MCF 10A (cell line): Measurements from ENCODE around the gene AGER. TPM values are rescaled to one million over a fixed set of nuclear protein-coding genes. Genes with fewer than 3 reads are reported as not detected.
A peak's percentile ranks its signal among the peaks of the same experiment; 100 is the strongest.

Source experiments
- BruUV-seq: library from RNA; stranded (reverse); fragments of 400-500 nt; replicated peaks from 2 replicates; lab custom pipeline; 2021; lab: Mats Ljungman, UMichigan
- CTCF ChIA-PET: fragments of 300-600 bp; sonication (Branson Sonifier 250); formaldehyde crosslinking; extraction: SDS; loops from one replicate; lab custom pipeline; 2021; ENCODE audit warnings: antibody characterized with exemption, inconsistent platforms; lab: Yijun Ruan, JAX
- POLR2A ChIA-PET: fragments of 300-600, 350-650 bp; sonication (Branson Sonifier 250); formaldehyde crosslinking; extraction: SDS; loops from one replicate; lab custom pipeline; 2020; ENCODE audit warnings: antibody characterized with exemption, inconsistent platforms; lab: Yijun Ruan, JAX
- DNase-seq: peaks from one replicate; pipeline ENCODE4 v3.0.0-alpha.2; 2018; ENCODE audit not compliant: unreplicated experiment
- H3K27ac Mint-ChIP-seq: one replicate; pipeline ENCODE4 v1.8.0; 2022; ENCODE audit warnings: mild to moderate bottlenecking, low read depth, mixed read lengths; ENCODE audit not compliant: unreplicated experiment
- H3K27me3 Mint-ChIP-seq: one replicate; pipeline ENCODE4 v1.8.0; 2022; ENCODE audit warnings: mixed read lengths; ENCODE audit not compliant: insufficient read depth, unreplicated experiment
- H3K36me3 Mint-ChIP-seq: one replicate; pipeline ENCODE4 v1.8.0; 2022; ENCODE audit warnings: mild to moderate bottlenecking, moderate library complexity, mixed read lengths; ENCODE audit not compliant: insufficient read depth, unreplicated experiment
- H3K4me1 Mint-ChIP-seq: one replicate; pipeline ENCODE4 v1.8.0; 2022; ENCODE audit warnings: mixed read lengths; ENCODE audit not compliant: insufficient read depth, unreplicated experiment
- H3K4me3 Mint-ChIP-seq: one replicate; pipeline ENCODE4 v1.8.0; 2022; ENCODE audit warnings: mild to moderate bottlenecking, moderate library complexity, mixed read lengths; ENCODE audit not compliant: unreplicated experiment
- H3K9me3 Mint-ChIP-seq: one replicate; pipeline ENCODE4 v1.8.0; 2022; ENCODE audit warnings: mixed read lengths; ENCODE audit not compliant: unreplicated experiment
- intact Hi-C: fragments of 100-400 bp; cut with micrococcal nuclease; formaldehyde crosslinking; loops from 2 replicates; pipeline ENCODE4 v1.14.1; 2022
- total RNA-seq: library from RNA; stranded (reverse); gene quantifications from 2 replicates; pipeline ENCODE4 v1.2.3, GENCODE V29; 2022
- TF ChIP-seq, protein P1 (sequence below): fragments of 200-600 bp; IDR thresholded peaks from one replicate; pipeline ENCODE4 v1.8.0; 2022; ENCODE audit warnings: antibody characterized with exemption, mild to moderate bottlenecking; ENCODE audit not compliant: unreplicated experiment

Gene AGER
- total RNA-seq, 1 experiment from 2014 or later = 8.0 TPM

DNA sequence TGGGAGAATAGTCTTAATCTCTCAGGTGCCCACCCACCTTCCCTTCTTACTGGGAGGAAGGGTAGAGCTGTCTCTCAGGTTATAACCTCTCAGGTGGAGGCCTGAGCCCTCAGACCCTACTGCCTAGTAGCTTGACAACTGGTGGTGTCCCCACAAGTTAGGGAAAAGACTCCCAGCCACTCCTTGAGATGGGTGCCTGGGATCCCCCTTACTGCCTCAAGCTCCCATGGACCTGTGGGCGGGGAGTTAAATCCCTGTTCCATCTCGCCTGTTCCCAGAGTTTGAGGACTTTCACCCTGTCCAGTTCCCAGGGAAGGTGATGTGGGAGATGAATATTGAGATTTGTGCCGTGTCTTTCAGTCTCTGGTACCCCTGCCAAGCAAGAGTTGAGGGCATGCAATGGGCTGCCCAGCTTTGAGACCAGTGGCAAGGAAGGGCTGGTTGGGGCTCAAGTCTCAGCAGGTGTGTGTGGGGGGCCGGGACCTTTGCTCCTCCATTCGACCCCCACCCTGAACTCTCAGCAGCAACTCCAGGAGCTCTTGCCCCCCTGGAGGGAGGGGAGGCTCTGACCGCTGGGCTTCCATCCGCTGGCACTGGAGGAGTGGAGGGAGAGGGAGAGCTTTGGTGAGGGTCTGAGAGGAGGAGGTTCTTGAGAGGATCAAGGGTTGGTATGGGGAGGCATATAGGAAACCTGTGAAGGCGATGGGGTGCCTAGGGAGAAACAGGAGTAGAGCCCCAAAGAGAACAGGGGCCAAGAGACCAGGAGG, 7.0 kb upstream of the AGER start:
- BruUV-seq = no TSS peak
- TF ChIP-seq, protein P1, sequence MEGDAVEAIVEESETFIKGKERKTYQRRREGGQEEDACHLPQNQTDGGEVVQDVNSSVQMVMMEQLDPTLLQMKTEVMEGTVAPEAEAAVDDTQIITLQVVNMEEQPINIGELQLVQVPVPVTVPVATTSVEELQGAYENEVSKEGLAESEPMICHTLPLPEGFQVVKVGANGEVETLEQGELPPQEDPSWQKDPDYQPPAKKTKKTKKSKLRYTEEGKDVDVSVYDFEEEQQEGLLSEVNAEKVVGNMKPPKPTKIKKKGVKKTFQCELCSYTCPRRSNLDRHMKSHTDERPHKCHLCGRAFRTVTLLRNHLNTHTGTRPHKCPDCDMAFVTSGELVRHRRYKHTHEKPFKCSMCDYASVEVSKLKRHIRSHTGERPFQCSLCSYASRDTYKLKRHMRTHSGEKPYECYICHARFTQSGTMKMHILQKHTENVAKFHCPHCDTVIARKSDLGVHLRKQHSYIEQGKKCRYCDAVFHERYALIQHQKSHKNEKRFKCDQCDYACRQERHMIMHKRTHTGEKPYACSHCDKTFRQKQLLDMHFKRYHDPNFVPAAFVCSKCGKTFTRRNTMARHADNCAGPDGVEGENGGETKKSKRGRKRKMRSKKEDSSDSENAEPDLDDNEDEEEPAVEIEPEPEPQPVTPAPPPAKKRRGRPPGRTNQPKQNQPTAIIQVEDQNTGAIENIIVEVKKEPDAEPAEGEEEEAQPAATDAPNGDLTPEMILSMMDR = no peak
- peak overlapping the region; percentile 86 for H3K27ac Mint-ChIP-seq
- peaks cover 19% of the 10 kb centered on the region for H3K36me3 Mint-ChIP-seq
- H3K4me3 Mint-ChIP-seq = peak overlapping the region; percentile 83
- no peaks in the 10 kb centered on the region for H3K27me3 Mint-ChIP-seq
- intact Hi-C loops = no loop called here
- ChIA-PET POLR2A (interaction anchor here (0.7 to 5.9 kb wide), 11 partner anchors 9 to 1098 kb away, joined by 3 to 112 read pairs (median 3); partner anchors contain the start of genes AGPAT1, ATF6B, BRD2 and FKBPL), CTCF (interaction anchor here (0.9 kb wide), 1 partner anchor 14 kb away, joined by 3 read pairs; no protein-coding TSS in a partner anchor)
- DNase-seq = no peak
- H3K9me3 Mint-ChIP-seq = no peaks in the 10 kb centered on the region
- peaks cover 29% of the 10 kb centered on the region for H3K4me1 Mint-ChIP-seq

- H3K36me3 Mint-ChIP-seq = peaks cover 28% of the 10 kb centered on the region
- H3K4me1 Mint-ChIP-seq = peaks cover 33% of the 10 kb centered on the region
- H3K27ac Mint-ChIP-seq = peak within 1 kb of the TSS; percentile 86
- intact Hi-C loops = no loop called here
- DNase-seq = peak; percentile 92
- no peaks in the 10 kb centered on the region for H3K9me3 Mint-ChIP-seq
- H3K4me3 Mint-ChIP-seq = peak within 1 kb of the TSS; percentile 83
- TF ChIP-seq, protein P1 = no peak
- no peaks in the 10 kb centered on the region for H3K27me3 Mint-ChIP-seq
- BruUV-seq = TSS peak; percentile 97
- POLR2A ChIA-PET = interaction anchor here (0.6 to 3.2 kb wide), 16 partner anchors 8 to 1200 kb away, joined by 3 to 78 read pairs (median 3); partner anchors contain the start of genes AGPAT1, ATF6B, BRD2 and FKBPL
- CTCF ChIA-PET = interaction anchor here (0.9 kb wide), 1 partner anchor 13 kb away, joined by 3 read pairs; no protein-coding TSS in a partner anchor
These were observed 6.2 kb upstream of the AGER start, which contains the start of gene PBX2 for GRCh38 chr6:32190054-32190851. Gene PBX2 (minus strand): TSS chr6:32190202. CDS start chr6:32189915, 287 bp downstream.

DNA sequence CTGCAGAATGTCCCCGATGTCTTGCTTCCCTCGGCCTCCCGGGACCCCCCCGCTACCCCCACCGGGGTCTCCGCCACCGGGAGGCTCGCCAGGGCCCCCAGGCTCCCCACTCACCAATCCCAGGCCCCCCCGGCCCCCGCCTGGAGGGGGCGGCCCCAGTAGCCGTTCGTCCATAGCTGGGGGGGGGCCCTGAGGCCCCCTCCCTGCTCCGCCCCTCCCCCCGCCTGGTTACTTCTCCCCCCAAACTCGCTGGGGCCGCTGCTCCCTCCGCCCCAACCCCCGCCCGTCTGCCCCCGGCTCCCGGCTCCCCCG, 5.6 kb upstream of the AGER start:
- Mint-ChIP-seq H3K9me3 (no peaks in the 10 kb centered on the region), H3K27me3 (no peaks in the 10 kb centered on the region), H3K4me3 (peak overlapping the region; percentile 83), H3K4me1 (peaks cover 28% of the 10 kb centered on the region), H3K36me3 (peaks cover 33% of the 10 kb centered on the region), H3K27ac (peak overlapping the region; percentile 86)
- BruUV-seq = no TSS peak
- DNase-seq = no peak
- intact Hi-C loops = no loop called here
- POLR2A ChIA-PET = interaction anchor here (0.6 to 3.2 kb wide), 8 partner anchors 12 to 1201 kb away, joined by 3 to 78 read pairs (median 3); partner anchors contain the start of genes AGPAT1, ATF6B, FKBPL and RNF5
- CTCF ChIA-PET = interaction anchor here (0.7 kb wide), 1 partner anchor 12 kb away, joined by 3 read pairs; no protein-coding TSS in a partner anchor
- TF ChIP-seq, protein P1 = no peak
